GM21447 (cell line): ENCODE measurements around the gene TRAPPC11.
"Not testable (repeated sequence)": the region's sequence is repeated elsewhere in the genome, so short reads cannot be mapped to it uniquely, and the experiment has no call there.

Experiments used
- ATAC-seq: cut with Tn5 transposase; IDR thresholded peaks from one replicate; pipeline ENCODE4 v1.9.1; 2021; ENCODE audit not compliant: unreplicated experiment

TRAPPC11 gene

DNA sequence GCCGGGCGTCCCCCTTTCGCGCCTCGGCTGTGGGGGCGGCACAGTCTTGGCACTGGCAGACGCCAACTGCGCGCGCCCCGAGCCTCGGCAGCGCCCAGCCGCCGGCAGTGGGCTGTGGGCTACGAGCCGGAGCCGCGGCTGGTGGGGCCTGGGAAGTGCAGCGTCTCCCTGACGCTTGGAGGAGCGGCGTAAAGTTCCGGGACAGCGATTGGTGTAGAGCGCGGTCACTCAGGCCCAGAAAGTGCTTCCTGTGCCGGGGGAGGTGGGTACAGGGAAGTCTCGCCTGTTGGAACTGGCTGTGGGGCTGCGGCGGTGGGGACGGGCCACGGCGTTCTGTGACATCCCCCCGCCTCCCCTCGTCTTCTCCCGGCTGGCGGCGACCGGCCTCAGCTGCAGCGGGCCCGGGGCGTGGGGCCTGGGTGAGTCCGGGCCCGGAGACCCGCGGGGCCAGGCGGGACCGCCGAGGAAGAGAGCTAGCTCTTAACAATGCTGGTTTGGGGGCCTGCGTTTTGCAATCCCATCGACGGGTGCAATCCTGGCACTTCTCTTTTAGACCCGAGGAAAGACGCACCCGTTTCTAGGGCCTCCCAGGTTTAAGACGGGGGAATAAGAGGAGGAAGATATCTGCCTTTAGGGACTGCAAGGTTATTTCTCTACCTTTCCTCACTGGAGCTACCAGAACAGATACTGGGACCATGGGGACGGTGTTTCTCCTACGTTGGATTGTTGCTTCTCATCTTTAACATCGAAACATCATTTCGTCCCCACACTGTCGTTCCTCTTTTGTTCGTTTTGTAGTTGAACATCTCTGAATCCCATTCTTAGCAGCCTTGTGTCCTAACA lies at the start of gene TRAPPC11, which contains the start of gene RWDD4:
TRAPPC11 (plus strand) TSS at position 265 of the 843 bp plus-strand sequence. CDS start 4,575 bp downstream, outside the sequence.
RWDD4 (minus strand) TSS at position 157 of the 843 bp plus-strand sequence. CDS start 233 bp downstream, outside the sequence.
- ATAC-seq: peak; percentile 98

DNA sequence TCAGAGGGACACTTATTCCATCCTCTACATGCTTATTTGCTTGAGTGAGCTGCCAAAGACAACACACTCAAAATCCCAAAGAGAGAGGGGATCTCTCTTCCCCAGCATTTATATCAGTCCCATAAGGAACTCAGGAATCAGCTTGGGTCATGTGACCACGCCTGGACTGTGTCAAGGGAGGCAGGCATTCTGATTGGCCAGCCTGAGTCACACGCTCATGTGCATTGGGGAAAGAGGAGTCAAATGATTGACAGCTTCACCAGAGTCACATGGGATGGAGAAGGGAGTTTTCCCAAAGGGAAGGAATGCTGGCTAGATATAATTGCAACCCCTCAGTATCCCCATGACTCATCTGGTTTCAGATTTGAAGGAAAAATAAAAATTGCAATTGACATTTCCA lies 49.1 kb upstream of the TRAPPC11 start:
- no peak for ATAC-seq

DNA sequence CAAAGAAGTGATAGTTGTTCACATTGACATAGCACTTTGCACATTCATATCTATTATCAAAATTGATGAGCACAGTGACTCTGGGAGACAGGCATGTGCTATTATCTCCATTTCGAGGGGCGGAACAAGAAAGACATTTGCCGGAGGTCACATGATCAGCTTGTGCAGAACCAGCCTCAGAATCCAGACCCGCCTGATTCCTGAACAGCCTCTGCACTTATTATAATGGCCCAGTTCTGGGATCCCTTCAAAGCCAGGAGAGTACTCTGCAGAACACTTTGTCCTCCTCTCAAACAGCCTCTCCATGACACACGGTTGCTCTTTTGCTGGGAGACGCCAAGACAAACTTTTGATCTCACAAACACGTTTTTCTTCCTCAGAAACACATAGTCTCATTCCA lies 48.5 kb upstream of the TRAPPC11 start:
- no peak for ATAC-seq

DNA sequence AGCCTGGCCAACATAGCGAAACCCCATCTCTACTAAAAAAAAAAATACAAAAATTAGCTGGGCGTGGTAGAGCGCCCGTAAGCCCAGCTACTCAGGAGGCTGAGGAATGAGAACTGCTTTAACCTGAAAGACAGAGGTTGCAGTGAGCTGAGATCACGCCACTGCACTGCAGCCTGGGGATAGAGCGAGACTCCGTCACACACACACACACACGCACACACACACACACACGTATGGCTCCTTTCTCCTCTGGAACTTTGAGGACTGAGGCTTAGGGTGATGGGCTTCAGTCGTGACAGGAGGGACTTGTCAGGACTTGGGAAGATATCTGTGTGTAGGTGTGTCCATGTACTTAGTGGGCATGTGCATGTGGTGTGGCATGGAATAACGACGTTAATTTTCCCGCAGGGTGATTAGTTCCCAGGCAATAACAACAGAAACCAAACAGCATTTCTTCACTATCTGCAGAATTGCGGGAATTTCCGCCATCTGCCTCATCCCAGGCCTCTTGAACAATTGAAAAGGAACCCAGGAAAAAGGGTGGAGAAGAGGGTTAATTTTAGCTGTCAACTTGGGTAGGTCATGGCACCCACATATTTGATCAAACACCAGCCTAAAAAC lies 47.8 kb upstream of the TRAPPC11 start:
- ATAC-seq: no peak

DNA sequence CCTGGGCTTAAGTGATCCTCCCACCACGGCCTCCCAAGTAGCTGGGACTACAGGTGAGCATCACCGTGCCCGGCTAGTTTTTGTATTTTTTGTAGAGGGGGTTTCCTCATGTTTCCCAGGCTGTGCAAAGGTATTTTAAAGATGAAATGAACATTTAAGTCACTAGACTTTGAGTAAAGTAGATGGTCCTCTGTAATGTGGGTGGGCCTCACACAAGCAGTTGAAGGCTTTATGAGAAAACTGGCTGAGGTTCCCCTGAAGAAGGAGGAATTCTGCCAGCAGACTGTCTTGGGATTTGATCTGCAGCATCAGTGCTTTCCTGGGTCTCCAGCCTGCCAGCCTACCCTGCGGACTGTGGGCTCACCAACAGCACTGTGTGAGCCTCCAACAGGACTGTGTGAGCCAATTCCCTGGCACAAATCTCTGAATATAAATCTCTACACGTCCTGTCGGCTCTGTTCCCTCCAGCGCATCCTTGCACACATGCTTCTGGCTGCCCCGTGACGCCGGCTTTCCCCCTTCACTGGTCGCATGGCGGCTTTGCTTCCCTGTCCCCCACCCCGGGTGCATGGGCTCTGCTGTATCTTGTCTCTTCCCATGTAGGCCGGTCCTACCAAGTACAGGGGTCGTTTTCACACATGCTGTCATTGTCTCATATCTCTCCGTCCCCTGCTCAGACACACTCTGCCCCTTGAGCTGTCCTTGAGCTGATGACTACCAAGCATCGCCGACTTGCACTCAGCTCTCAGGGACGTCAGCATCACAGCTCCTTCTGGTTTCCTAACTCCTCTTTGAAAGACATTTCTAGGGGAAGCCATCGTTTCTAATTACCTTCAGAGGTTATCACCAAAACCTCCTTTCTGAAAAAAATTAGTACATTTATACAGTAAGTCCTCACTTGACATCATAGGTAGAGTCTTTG lies 46.5 kb upstream of the TRAPPC11 start:
- ATAC-seq: no peak

DNA sequence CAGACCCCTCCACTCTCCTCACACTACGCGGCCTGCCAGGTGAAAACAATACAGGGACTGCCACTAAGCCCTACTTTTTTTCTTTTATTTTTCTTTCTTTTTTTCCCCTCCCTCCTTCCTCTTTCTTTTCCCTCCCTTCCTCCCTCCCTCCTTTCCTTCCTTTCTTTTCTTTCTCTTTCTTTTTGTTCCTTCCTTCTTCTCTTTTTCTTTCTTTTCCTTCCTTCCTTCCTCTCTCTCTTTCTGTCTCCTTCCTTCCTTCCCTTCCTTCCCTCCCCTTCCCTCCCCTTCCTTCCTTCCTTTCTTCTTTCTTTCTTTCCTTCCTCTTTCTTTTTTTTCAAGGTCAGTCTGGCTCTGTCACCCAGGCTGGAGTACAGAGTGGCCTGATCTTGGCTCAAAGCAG lies 42.0 kb upstream of the TRAPPC11 start:
- no peak for ATAC-seq

DNA sequence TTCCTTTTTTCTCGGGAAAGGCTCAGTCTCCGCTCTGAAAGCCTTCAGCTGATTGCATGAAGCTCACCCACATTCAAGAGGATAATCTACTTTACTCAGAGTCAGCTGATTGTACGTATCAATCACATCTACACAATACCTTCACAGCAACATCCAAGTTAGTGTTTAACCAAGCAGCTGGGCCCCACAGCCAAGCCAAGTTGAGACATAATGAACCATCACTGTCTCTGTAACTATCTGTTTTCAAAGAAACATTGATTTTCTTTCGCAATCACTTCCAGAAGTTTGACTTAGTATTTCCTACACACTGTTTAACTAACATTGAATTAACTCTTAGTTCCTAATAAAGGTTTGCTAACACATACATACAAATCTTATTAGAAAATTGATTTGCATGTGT lies 40.4 kb upstream of the TRAPPC11 start:
- ATAC-seq: no peak

DNA sequence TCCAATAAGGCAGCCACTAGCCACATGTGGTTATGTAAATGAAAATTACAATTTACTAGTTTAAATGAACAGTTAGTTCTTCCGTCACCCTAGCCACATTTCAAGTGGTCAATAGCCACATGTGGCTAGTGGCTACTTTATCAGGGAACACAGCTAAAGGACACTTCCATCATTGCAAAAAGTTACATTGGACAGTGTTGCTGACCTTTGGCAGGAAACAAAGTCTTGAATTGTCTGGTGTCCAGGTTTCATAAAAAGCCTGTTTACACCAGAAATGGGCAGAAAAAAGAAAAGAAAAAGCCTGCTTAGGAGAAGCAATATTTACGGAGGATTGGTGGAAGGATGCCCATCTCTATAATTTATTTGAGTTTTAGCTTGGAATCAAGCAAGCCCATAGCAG lies 38.7 kb upstream of the TRAPPC11 start:
- no peak for ATAC-seq

DNA sequence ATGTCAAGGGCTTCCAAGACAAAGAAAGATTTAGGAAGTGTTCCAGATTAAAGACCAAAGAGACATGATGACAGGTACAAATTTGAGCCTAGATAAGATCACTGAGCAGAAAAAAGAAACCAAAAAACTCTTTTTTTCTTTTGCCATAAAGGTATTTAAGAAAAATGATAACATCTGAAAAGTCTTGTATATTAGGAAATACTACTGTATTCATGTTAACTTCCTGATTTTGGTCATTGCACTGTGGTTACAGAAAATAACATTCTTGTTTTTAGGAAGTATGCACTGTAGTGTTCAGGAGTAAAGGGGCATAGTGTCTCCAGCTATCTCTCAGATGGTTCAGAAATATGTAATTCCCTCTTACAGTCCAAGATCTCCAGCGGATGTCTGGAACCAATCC lies 37.2 kb upstream of the TRAPPC11 start:
- no peak for ATAC-seq

DNA sequence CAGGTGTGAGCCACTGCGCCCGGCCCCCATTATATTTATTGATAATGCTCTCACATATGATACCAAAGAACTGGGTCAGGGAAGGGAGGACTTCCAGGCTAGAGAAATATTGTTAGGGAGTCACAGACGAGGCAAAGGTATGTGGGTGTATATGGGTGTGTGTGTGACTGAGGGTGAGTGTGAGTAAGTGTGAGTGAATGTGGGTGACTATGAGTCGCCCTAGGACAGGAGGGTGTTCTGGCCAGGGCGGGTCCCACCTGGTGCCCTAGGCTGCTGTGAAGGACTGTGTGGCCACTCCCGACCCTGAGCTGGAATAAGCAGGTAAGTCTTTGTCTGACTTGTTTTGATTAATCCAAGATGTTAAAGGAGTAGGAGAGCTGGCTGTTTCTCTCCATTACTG lies 34.5 kb upstream of the TRAPPC11 start:
- ATAC-seq: no peak

DNA sequence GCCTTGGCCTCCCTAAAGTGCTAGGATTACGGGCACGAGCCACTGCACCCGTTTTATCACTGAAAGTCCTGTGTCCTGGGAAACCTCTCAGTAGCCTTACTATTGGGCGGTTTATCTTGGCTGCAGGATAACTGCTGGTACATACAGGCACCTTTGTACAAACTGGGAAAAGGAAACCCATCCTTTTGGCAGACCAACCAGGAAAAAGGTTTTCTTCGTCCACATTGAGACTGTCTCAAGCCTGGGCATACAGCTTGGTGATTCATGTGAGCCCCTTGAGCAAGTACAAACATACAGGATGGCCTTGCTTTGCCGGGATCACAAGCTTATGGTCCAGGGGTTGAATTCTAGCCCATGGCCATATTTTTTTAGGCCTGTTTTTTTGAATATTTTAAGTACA lies 32.9 kb upstream of the TRAPPC11 start:
- no peak for ATAC-seq

DNA sequence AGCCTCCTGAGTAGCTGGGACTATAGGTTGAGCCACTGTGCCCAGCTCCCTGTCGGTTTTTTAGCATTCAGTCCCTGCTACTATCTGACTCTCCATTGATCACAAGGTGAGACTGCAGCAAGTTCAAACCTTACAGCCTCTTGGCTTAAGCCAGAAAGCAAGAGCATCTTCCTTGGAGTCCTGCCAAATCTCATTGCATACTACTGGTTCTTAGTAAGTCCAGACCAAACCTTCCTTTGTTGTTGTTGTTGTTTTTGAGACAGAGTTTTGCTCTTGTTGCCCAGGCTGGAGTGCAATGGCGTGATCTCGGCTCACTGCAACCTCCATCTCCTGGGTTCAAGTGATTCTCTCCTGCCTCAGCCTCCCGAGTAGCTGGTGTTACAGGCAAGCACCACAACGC lies 31.8 kb upstream of the TRAPPC11 start:
- not testable (repeated sequence) for ATAC-seq

DNA sequence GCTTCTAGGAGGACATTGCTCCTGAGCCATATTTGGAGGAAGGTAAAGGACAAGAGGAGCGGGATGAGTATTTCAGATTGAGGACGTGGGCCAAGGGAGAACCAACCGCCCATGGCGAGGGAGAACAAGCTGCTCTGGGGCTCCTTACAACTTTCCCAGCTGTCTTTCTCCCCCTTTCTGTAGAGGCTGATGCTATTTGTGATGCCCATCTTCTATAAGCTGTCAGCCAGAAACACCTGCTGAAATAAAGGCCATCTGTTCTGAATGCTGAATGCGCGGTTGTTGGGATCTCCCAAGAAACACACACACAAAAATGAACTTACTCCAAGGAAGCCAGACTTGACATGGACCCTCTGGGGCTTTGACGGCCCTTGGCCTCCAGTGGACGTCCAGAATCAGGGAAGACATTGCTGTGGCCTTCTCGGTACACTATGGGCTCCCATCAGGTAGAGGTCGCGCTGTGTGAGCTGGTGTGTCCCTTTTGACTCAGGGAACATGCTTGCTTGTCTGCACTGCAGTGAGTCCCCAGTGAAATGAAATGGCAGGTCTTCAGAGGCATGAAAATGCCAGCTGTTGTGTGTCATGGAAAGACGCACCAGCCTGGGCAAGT lies 31.0 kb upstream of the TRAPPC11 start:
- ATAC-seq: no peak

DNA sequence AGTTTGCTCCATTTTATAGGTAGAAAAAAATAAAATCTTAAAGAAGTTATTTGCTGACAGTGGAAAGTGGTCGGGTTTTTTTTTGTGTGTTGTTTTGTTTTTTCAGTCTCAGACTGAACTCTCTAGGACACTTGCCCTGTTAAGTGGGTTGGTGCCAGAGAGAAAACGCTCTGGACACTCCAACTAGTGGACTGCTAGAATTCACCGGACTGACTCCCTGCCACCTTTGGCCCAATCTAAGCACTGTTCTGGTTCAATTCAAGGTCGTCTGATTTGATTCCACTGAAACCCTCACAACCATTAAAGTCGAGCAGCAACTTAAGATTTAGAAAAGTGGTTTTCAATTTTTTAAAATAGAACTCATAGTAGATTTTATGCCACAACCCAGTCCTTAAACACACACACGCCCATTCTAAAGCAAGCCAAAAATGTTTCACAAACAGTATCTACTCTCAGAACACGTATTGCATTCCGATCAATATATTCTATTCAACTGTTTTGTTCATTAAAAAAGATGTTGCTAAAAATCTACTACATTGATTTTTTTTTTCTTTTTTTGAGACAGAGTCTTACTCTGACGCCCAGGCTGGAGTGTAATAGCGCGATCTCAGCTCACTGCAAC lies 27.4 kb upstream of the TRAPPC11 start:
- ATAC-seq: no peak

DNA sequence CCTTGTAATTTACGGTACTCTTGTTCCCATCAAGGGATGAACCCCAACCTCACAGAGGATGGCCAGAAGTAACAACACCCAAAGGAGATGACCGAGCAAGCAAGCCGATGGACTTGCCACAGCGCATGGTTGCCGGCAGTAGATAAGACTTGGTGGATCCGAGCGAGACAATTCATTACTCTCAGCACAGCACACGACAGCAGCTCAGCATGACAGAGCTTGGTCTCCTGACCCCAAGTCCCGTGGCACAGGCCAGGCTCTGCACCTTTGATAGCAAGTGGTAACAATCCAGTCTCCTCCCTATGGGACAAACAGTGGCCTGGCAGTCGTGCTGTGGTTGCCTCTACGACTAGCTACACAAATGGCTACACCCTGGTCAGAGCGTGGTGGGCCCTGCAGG lies 26.4 kb upstream of the TRAPPC11 start:
- no peak for ATAC-seq

DNA sequence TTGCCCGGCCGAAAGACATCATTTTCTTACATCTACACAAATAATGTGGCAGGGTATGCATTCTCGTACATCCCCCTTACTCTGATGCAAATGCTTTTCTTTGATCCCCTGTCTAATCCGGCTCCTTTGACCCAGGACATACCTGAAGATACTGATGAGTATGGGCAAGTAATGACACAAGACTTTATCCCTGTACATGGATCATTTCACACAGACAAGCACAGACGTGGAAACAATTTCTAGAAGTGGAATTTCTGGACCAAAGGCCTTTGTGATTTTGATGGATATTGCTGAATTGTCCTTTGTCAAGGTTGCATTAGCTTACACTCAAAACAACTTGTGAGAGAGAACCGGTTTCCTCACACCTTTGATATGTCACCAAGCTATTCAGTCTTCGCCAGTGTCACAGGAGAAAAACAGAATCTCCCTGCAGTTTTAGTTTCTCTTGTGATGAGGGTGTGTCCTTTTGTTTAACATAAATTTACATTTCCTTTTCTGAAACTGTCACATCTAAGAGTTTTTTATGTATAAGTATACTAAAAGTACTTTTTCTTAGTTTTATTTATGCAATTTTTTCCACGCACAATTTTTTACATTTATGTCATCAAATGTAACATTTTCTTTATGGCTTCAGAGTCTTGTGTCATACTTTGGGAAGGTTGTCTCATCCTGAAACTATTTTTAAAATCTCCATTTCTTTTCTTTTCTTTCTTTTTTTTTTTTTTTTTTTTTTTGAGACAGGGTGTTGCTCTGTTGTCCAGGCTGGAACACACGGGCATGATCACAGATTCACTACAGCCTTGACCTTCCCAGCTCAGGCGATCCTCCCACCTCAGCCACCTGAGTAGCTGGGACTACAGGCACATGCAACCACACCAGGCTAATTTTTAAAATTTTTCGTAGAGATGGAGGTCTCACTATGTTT lies 25.4 kb upstream of the TRAPPC11 start:
- ATAC-seq: no peak

DNA sequence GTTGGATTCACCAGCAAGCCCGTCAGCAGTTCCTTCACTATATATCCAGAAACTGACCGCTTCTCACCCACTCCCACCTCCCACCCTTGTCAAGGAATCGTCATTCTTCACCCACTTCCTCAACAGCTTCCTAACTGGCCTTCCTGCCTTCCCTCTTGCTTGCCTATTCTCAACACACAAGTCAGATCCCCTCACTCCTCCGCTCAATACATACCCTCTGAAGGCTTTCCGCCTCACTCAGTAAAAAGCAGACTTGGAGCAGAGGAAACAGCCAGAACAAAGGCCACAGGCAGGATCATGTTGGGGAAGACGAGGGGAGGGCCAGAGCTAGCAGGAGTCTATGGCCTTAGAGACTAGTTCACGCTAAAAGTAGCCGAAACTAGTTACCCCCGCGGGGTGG lies 23.8 kb upstream of the TRAPPC11 start:
- no peak for ATAC-seq

DNA sequence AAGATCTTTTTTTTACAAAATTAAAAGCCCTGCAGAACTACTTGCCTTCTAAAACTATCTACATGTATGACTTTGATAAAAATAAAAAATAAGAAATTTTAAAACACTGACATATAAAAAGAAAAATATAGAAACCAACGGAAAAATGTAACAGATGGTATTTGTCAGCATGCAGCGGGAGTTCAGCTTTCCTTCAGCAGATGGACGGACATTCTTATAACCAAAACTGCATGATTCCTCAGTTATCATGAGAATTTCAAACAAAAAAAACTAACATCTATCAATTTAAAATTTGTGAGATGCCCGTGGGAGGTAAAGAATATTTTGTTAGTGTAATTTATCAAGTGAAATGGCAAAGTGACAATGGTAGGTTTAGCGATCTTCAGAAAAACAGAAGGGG lies 23.4 kb upstream of the TRAPPC11 start:
- no peak for ATAC-seq

DNA sequence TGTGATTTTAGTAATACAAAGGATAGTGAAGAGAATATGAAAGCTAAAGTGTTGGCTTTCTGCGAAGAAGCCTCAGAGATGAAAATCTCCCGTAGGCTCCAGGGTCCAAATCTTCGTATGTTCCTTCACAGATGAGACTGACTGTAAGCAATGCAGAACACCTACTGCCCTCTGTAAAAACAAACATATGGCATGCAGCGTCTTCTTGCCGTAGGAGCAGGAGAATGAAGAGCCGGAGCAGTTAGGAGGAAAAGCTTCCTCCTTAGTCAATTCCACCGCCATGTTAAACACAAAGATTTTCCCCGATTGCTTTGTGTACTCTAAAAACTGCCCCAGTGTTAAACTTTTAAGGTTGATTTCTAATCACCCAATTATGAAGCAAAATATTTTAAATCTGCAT lies 22.6 kb upstream of the TRAPPC11 start:
- ATAC-seq: no peak
